Hematopoietic multipotent progenitor cell treated with erythropoietin and hydrocortisone succinate and interleukin-3 and kit ligand, for 17 days (in vitro differentiated cells): ENCODE results near the gene RBM42.

Source experiments
- DNase-seq: peaks from one replicate; pipeline ENCODE4 v3.0.0-alpha.2; 2015; ENCODE audit warnings: low spot score

Gene RBM42

GRCh38 chr19:35620001-35620400 lies 8.8 kb upstream of the RBM42 start:
- DNase-seq, result no peak

- no peak for DNase-seq
Measured at GRCh38 chr19:35621708-35622107, 7.1 kb upstream of the RBM42 start.

- no peak for DNase-seq
Measured at GRCh38 chr19:35622750-35623149, 6.1 kb upstream of the RBM42 start.

- DNase-seq, result no peak
Measured at GRCh38 chr19:35623327-35624010, 5.4 kb upstream of the RBM42 start.

GRCh38 chr19:35628264-35628564 lies 622 bp upstream of the RBM42 start:
- no peak for DNase-seq

- peak; percentile 24 for DNase-seq
Measured at GRCh38 chr19:35629332-35629633, 447 bp downstream of the RBM42 start.

GRCh38 chr19:35633727-35634440 lies 5.0 kb downstream of the RBM42 start:
- no peak for DNase-seq

GRCh38 chr19:35636651-35637050 lies 7.8 kb downstream of the RBM42 start:
- no peak for DNase-seq

GRCh38 chr19:35637165-35637564 lies 8.3 kb downstream of the RBM42 start:
- no peak for DNase-seq

- no peak for DNase-seq
Measured at GRCh38 chr19:35639321-35639639, 10.4 kb downstream of the RBM42 start.

- no peak for DNase-seq
Measured at GRCh38 chr19:35639863-35640262, 11.0 kb downstream of the RBM42 start.

- no peak for DNase-seq
Measured at GRCh38 chr19:35641515-35642151, 12.8 kb downstream of the RBM42 start, which contains the start of gene ETV2. TSS of gene ETV2 (plus strand) at chr19:35641745. CDS start at chr19:35642461, 716 bp downstream.

- no peak for DNase-seq
Measured at GRCh38 chr19:35642312-35642711, 13.5 kb downstream of the RBM42 start.

- no peak for DNase-seq
Measured at GRCh38 chr19:35642798-35643254, 14.0 kb downstream of the RBM42 start.

GRCh38 chr19:35643255-35644205 lies 14.7 kb downstream of the RBM42 start:
- peak; percentile 87 for DNase-seq

- peak; percentile 91 for DNase-seq
Measured at GRCh38 chr19:35644206-35644986, 15.6 kb downstream of the RBM42 start.

GRCh38 chr19:35644987-35645679 lies 16.3 kb downstream of the RBM42 start:
- peak; percentile 81 for DNase-seq

GRCh38 chr19:35645680-35646511 lies 17.1 kb downstream of the RBM42 start:
- DNase-seq, result no peak

- peak; percentile 95 for DNase-seq
Measured at GRCh38 chr19:35648017-35648961, 19.5 kb downstream of the RBM42 start, which contains the start of gene COX6B1. TSS of gene COX6B1 (plus strand) at chr19:35648323. CDS start at chr19:35651244, 2,921 bp downstream.
